OCI-LY7 (cell line): ENCODE data around the gene EIF2AK2.
A peak's percentile ranks its signal among the peaks of the same experiment; 100 is the strongest.

Experiments
- EZH2phosphoT487 ChIP-seq: fragments of 200-600 bp; sonication (generic); IDR thresholded peaks from 2 replicates; pipeline ENCODE4 v1.6.1; 2018; ENCODE audit warnings: low read depth, borderline replicate concordance, mild to moderate bottlenecking, mixed run types, antibody characterized with exemption, low read length, moderate library complexity, mixed read lengths
- TF ChIP-seq, protein P1 (sequence below): fragments of 200-600 bp; sonication (generic); conservative IDR thresholded peaks from 2 replicates; pipeline ENCODE4 v1.5.1; 2014; ENCODE audit warnings: mild to moderate bottlenecking, antibody characterized with exemption, low read length, moderate library complexity, mixed read lengths

DNA sequence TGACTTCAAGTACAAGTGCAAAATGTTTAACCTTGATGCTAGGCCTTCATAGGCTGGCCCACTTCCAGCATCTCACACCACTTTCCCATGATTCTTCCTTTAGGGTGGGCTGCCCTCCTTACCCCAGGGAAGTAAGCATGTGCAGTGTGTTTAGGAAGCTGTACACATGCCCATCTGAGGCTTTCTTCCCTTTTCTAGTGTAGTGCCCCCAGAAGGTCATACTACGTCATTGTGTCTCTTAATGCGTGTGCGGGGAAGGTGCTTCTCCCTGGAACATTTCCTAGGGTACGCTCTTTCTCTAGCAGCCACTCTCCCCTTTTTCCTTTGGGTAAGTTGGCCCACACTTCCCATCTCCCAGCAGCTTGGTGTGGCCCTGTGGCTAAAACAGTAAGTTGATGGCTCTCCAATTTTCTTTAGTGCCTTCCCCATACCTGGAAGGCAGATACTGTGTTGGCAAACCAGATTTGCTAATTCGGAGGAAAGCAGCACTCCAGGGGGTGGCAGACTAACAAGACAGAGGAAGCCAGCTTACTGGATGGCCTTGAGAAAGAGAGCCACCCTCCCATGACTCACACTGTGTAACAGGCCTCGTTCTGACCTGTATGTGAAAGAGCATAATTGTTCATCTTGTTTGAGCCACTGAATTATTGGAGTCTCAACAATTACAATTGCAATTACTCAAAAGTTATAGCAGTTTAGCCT is 32.8 kb upstream of the EIF2AK2 start:
- TF ChIP-seq, protein P1, sequence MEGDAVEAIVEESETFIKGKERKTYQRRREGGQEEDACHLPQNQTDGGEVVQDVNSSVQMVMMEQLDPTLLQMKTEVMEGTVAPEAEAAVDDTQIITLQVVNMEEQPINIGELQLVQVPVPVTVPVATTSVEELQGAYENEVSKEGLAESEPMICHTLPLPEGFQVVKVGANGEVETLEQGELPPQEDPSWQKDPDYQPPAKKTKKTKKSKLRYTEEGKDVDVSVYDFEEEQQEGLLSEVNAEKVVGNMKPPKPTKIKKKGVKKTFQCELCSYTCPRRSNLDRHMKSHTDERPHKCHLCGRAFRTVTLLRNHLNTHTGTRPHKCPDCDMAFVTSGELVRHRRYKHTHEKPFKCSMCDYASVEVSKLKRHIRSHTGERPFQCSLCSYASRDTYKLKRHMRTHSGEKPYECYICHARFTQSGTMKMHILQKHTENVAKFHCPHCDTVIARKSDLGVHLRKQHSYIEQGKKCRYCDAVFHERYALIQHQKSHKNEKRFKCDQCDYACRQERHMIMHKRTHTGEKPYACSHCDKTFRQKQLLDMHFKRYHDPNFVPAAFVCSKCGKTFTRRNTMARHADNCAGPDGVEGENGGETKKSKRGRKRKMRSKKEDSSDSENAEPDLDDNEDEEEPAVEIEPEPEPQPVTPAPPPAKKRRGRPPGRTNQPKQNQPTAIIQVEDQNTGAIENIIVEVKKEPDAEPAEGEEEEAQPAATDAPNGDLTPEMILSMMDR, result peak; percentile 27; the same call in 1 of the 2 replicates
- no peak for TF ChIP-seq EZH2phosphoT487
